Measurements from ENCODE around the gene OR4D2. TPM values are rescaled to one million over a fixed set of nuclear protein-coding genes. Genes with fewer than 3 reads are reported as not detected.

The OR4D2 gene
- total and polyA plus RNA-seq, 2 of the 4 experiments (the other 2 are of a cell fraction): not detected

DNA sequence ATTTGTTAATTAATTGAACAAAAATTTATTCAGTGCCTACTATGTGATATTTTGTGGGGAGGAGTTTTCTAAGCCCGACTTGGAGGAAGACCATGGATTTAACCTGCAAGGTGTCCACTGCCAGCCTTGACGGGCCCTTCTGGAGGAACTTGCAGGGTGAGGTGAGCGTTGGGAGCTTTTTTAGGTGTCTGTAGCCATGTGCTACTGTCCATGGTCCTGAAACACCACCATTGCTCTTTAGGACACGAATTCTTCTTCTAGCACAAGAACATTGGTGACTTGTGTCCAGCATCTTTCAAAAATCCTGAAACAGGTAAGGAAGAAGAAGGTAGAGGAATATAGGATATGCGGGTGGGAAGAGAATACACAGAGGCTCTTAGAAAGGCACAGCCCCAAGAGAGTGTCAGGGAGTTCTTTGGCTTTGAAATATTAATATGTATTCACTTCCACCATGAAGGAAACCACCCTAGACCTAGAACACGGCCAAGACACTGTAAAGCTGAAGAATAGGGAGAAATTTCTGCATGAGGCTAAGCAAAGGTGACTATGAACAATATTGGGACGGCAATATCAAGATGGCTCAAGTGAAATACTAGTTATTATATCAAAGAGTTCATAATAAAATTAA lies 46.5 kb upstream of the OR4D2 start:
- H3K14ac ChIP-seq (replicated peaks; ENCODE audit: low read depth, low read length): no peak overlapping the region
- POLR2A ChIA-PET (ENCODE audit: unreplicated experiment): no interaction called here
- TF ChIP-seq RAD21 (IDR thresholded peaks at IDR 0.05; ENCODE audit: low read length) (no peak), POLR2A (IDR thresholded peaks at IDR 0.05; ENCODE audit: low read depth, low read length) (no peak), FOS (IDR thresholded peaks at IDR 0.05; ENCODE audit: low read depth, low read length) (no peak), NFE2L2 (IDR thresholded peaks at IDR 0.05; ENCODE audit: low read depth, low read length) (no peak), MXI1 (IDR thresholded peaks at IDR 0.05; ENCODE audit: borderline replicate concordance, low read depth, low read length) (no peak), CEBPB (IDR thresholded peaks at IDR 0.05; ENCODE audit: low read depth, low read length) (no peak), USF2 (IDR thresholded peaks at IDR 0.05; ENCODE audit: low read depth, low read length) (no peak), SMC3 (IDR thresholded peaks at IDR 0.05; ENCODE audit: low read depth, low read length) (no peak), MAZ (IDR thresholded peaks at IDR 0.05; ENCODE audit: borderline replicate concordance, low read depth, low read length) (no peak), MAFK (IDR thresholded peaks at IDR 0.05; ENCODE audit: low read depth, low read length) (no peak), RFX5 (IDR thresholded peaks at IDR 0.05; ENCODE audit: low read depth, low read length) (no peak), CTCF (conservative IDR thresholded peaks at IDR 0.05; ENCODE audit: low read depth, low read length) (no peak), CHD1 (IDR thresholded peaks at IDR 0.05; ENCODE audit: low read depth, low read length) (no peak), RCOR1 (IDR thresholded peaks at IDR 0.05; ENCODE audit: insufficient replicate concordance, low read length) (no peak), BHLHE40 (IDR thresholded peaks at IDR 0.05; ENCODE audit: low read depth, low read length) (no peak)
- TF ChIP-seq, protein P1, sequence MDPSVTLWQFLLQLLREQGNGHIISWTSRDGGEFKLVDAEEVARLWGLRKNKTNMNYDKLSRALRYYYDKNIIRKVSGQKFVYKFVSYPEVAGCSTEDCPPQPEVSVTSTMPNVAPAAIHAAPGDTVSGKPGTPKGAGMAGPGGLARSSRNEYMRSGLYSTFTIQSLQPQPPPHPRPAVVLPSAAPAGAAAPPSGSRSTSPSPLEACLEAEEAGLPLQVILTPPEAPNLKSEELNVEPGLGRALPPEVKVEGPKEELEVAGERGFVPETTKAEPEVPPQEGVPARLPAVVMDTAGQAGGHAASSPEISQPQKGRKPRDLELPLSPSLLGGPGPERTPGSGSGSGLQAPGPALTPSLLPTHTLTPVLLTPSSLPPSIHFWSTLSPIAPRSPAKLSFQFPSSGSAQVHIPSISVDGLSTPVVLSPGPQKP (IDR thresholded peaks at IDR 0.05; ENCODE audit: borderline replicate concordance, low read depth, low read length): no peak
- H3K27me3 ChIP-seq (ENCODE audit: control insufficient read depth, insufficient read depth, low read length): peaks cover 7% of the 10 kb centered on the region; the same call in 1 of the 2 replicates
- H3K9ac ChIP-seq (ENCODE audit: low read depth, low read length): no peak overlapping the region
- no peak overlapping the region for H4K91ac ChIP-seq (ENCODE audit: insufficient read depth, low read depth, low read length)
- DNase-seq (peak; percentile 66), ATAC-seq (ENCODE audit: low read depth) (peak; percentile 76)
- no peaks in the 10 kb centered on the region for H4K20me1 ChIP-seq (ENCODE audit: insufficient read depth, low read length)
- H3K4ac ChIP-seq (ENCODE audit: low read depth, low read length): no peak overlapping the region
- no TSS peak for BruUV-seq (replicated peaks)
- H3K9me1 ChIP-seq (ENCODE audit: insufficient read depth, low read length): peaks cover 3% of the 10 kb centered on the region; the same call in 1 of the 2 replicates
- H3K79me1 ChIP-seq (ENCODE audit: low read depth in 1 of 2, low read length in 2 of 2): no peaks in the 10 kb centered on the region
- H4K8ac ChIP-seq (ENCODE audit: low read depth in 2 of 2, low read length in 2 of 2): no peak overlapping the region
- no peak overlapping the region for H3K4me3 ChIP-seq (ENCODE audit: insufficient read depth, low read depth, low read length)
- no peaks in the 10 kb centered on the region for H3K4me1 ChIP-seq (ENCODE audit: control insufficient read depth, insufficient read depth, low read length)
- H2AK5ac ChIP-seq (ENCODE audit: low read depth, low read length): no peak overlapping the region
- no peak overlapping the region for H2AK9ac ChIP-seq (replicated peaks; ENCODE audit: low read depth, low read length, poor library complexity)
- H2AFZ ChIP-seq (replicated peaks; ENCODE audit: low read length, poor library complexity): no peak overlapping the region
- no CpG with 5 or more reads among the region's 7 CpGs for WGBS, 2 experiments (ENCODE audit: extremely low coverage in 2 of 2, insufficient read length in 1 of 2)
- no peaks in the 10 kb centered on the region for H3K36me3 ChIP-seq (ENCODE audit: control insufficient read depth, insufficient read depth, low read length)
- H2BK15ac ChIP-seq (ENCODE audit: low read depth, low read length): no peak overlapping the region
- no peak overlapping the region for H3K23ac ChIP-seq (ENCODE audit: low read depth, low read length)
- CTCF ChIA-PET: no interaction called here
- no peak overlapping the region for H3K27ac ChIP-seq (ENCODE audit: insufficient read depth, low read length)
- H3K56ac ChIP-seq (ENCODE audit: extremely low read depth, insufficient read depth, low read length): no peak overlapping the region
- H2BK5ac ChIP-seq (ENCODE audit: low read depth, low read length, poor library complexity, severe bottlenecking): no peak overlapping the region
- no peak overlapping the region for H2BK120ac ChIP-seq (ENCODE audit: low read depth, low read length)
- no peak overlapping the region for H3K18ac ChIP-seq (ENCODE audit: low read depth, low read length)
- H2BK20ac ChIP-seq (ENCODE audit: low read depth, low read length): no peak overlapping the region
- dilution Hi-C loops (cut with HindIII; ENCODE audit: low sequenced_read_pairs, unreplicated experiment) (no loop called here), intact Hi-C loops (cut with micrococcal nuclease) (loop anchor here (5.0 kb wide), 1 partner anchor 327 kb away; no protein-coding TSS in a partner anchor), in situ Hi-C loops (cut with MboI; ENCODE audit: low sequenced_read_pairs) (loop anchor here (25.0 kb wide), 2 partner anchors 883 to 1008 kb away; no protein-coding TSS in a partner anchor)
- H3K4me2 ChIP-seq (ENCODE audit: low read depth, low read length): no peak overlapping the region
- H3K9me3 ChIP-seq (ENCODE audit: control insufficient read depth, insufficient read depth, low read length): no peaks in the 10 kb centered on the region
- no peak overlapping the region for H4K5ac ChIP-seq (ENCODE audit: low read depth, low read length)

Measured in IMR-90 (cell line).